ENCODE results near the gene STK40. TPM values are rescaled to one million over a fixed set of nuclear protein-coding genes. Genes with fewer than 3 reads are reported as not detected.

The STK40 gene
- total RNA-seq, 1 donor from 2014 or later: 10.6 TPM

Small RNAs within 50 kb of the gene (small RNA-seq; reads per million reads assigned to genes)
- gene RNU4-27P (not detected), gene SNORA63C (0.79 reads per million, percentile 58 among the genes with 10 or more reads in this experiment)

Other genes with a start within 250 kb of the STK40 start
- gene TRAPPC3, start 236.4 kb downstream of the STK40 start, total RNA-seq: 43.6 TPM
- gene MAP7D1, start 229.8 kb downstream of the STK40 start, total RNA-seq: 70.1 TPM
- 80.3 TPM for gene THRAP3, start 161.5 kb downstream of the STK40 start, total RNA-seq
- gene SH3D21, start 79.6 kb downstream of the STK40 start, total RNA-seq: 0.82 TPM
- gene EVA1B, start 62.3 kb downstream of the STK40 start, total RNA-seq: 3.7 TPM
- gene LSM10, start 12.0 kb upstream of the STK40 start, total RNA-seq: 3.3 TPM
- 20.8 TPM for gene OSCP1, start 64.5 kb upstream of the STK40 start, total RNA-seq
- gene MRPS15, start 78.5 kb upstream of the STK40 start, total RNA-seq: 15.9 TPM
- 1.2 TPM for gene CSF3R, start 97.0 kb upstream of the STK40 start, total RNA-seq

Data from frontal cortex (tissue), 1 donor.